Stimulated activated CD4-positive, alpha-beta T cell treated with anti-CD3 and anti-CD28 coated beads, Interleukin-2, amount 100 ng/mL, for 4 hours (primary cell): ENCODE measurements around the gene PATL2.
"Not testable (repeated sequence)": the region's sequence is repeated elsewhere in the genome, so short reads cannot be mapped to it uniquely, and the experiment has no call there.

Experiments used
- DNase-seq: peaks from one replicate; pipeline ENCODE4 v3.0.0-alpha.2; 2020; ENCODE audit warnings: low read depth

The PATL2 gene

GRCh38 chr15:44690245-44690644 is 20.9 kb downstream of the PATL2 start:
- not testable (repeated sequence) for DNase-seq

- DNase-seq: not testable (repeated sequence)
These were observed 21.8 kb downstream of the PATL2 start for GRCh38 chr15:44689318-44689717.

- DNase-seq: peak; percentile 59
These were observed 28.1 kb downstream of the PATL2 start for GRCh38 chr15:44682809-44683682.

- DNase-seq: no peak
These were observed 28.9 kb downstream of the PATL2 start for GRCh38 chr15:44682211-44682610.

GRCh38 chr15:44676676-44677075 is 34.4 kb downstream of the PATL2 start:
- no peak for DNase-seq

GRCh38 chr15:44675911-44676310 is 35.2 kb downstream of the PATL2 start:
- DNase-seq: no peak

- no peak for DNase-seq
These were observed 37.5 kb downstream of the PATL2 start for GRCh38 chr15:44673639-44674038.

GRCh38 chr15:44670087-44670950 is 40.8 kb downstream of the PATL2 start:
- no peak for DNase-seq

GRCh38 chr15:44668921-44669320 is 42.2 kb downstream of the PATL2 start:
- no peak for DNase-seq

GRCh38 chr15:44667039-44667360 is 44.1 kb downstream of the PATL2 start:
- DNase-seq: no peak

- DNase-seq: no peak
These were observed 44.7 kb downstream of the PATL2 start for GRCh38 chr15:44666210-44667038.

- DNase-seq: peak; percentile 95
These were observed 47.5 kb downstream of the PATL2 start, which contains the start of gene SPG11 for GRCh38 chr15:44663410-44664308. Gene SPG11 (minus strand): TSS chr15:44663662. CDS start chr15:44663647, 15 bp downstream.

GRCh38 chr15:44662478-44663409 is 48.4 kb downstream of the PATL2 start:
- DNase-seq: peak; percentile 78

- no peak for DNase-seq
These were observed 49.5 kb downstream of the PATL2 start for GRCh38 chr15:44661576-44661975.

GRCh38 chr15:44659056-44659455 is 52.1 kb downstream of the PATL2 start:
- DNase-seq: no peak

GRCh38 chr15:44657378-44657777 is 53.7 kb downstream of the PATL2 start:
- DNase-seq: no peak

- no peak for DNase-seq
These were observed 54.2 kb downstream of the PATL2 start for GRCh38 chr15:44656913-44657312.

GRCh38 chr15:44656298-44656697 is 54.8 kb downstream of the PATL2 start:
- no peak for DNase-seq

GRCh38 chr15:44654858-44655257 is 56.3 kb downstream of the PATL2 start:
- DNase-seq: no peak

GRCh38 chr15:44647637-44648036 is 63.5 kb downstream of the PATL2 start:
- DNase-seq: no peak
